Activated T-helper 2 cell treated with anti-CD3 and anti-CD28 coated beads, Interferon-gamma antibody, Interleukin-2, Interleukin-4, amounts not matched to agents 10 μg/mL and 5 μg/mL and 100 μg/mL, durations not matched to agents 14 hours and 24 hours and 36 hours (primary cell): Measurements from ENCODE around the gene FBN3. TPM values are rescaled to one million over a fixed set of nuclear protein-coding genes. Genes with fewer than 3 reads are reported as not detected.

Experiments used
- DNase-seq: peaks from one replicate; pipeline ENCODE4 v3.0.0; 2021; ENCODE audit warnings: low spot score
- H3K27ac Mint-ChIP-seq: one replicate; pipeline ENCODE4 v1.8.0; 2021; ENCODE audit warnings: mixed read lengths
- H3K27me3 Mint-ChIP-seq: one replicate; pipeline ENCODE4 v1.8.0; 2021; ENCODE audit warnings: low read depth, mixed read lengths
- H3K36me3 Mint-ChIP-seq: one replicate; pipeline ENCODE4 v1.8.0; 2021; ENCODE audit warnings: low read depth, mixed read lengths
- H3K4me1 Mint-ChIP-seq: one replicate; pipeline ENCODE4 v1.8.0; 2021; ENCODE audit warnings: low read depth, mixed read lengths
- H3K4me3 Mint-ChIP-seq: one replicate; pipeline ENCODE4 v1.8.0; 2021; ENCODE audit warnings: low read depth, mild to moderate bottlenecking, moderate library complexity, mixed read lengths
- H3K9me3 Mint-ChIP-seq: one replicate; pipeline ENCODE4 v1.8.0; 2021; ENCODE audit warnings: mixed read lengths
- intact Hi-C: fragments of 100-400 bp; cut with micrococcal nuclease; formaldehyde crosslinking; loops from one replicate; pipeline ENCODE4 v1.15.1; 2023
- total RNA-seq: library from RNA; stranded (reverse); gene quantifications from 2 replicates; pipeline ENCODE4 v1.2.3, GENCODE V29; 2022

Gene FBN3
- total RNA-seq, 1 donor from 2014 or later = not detected

DNA sequence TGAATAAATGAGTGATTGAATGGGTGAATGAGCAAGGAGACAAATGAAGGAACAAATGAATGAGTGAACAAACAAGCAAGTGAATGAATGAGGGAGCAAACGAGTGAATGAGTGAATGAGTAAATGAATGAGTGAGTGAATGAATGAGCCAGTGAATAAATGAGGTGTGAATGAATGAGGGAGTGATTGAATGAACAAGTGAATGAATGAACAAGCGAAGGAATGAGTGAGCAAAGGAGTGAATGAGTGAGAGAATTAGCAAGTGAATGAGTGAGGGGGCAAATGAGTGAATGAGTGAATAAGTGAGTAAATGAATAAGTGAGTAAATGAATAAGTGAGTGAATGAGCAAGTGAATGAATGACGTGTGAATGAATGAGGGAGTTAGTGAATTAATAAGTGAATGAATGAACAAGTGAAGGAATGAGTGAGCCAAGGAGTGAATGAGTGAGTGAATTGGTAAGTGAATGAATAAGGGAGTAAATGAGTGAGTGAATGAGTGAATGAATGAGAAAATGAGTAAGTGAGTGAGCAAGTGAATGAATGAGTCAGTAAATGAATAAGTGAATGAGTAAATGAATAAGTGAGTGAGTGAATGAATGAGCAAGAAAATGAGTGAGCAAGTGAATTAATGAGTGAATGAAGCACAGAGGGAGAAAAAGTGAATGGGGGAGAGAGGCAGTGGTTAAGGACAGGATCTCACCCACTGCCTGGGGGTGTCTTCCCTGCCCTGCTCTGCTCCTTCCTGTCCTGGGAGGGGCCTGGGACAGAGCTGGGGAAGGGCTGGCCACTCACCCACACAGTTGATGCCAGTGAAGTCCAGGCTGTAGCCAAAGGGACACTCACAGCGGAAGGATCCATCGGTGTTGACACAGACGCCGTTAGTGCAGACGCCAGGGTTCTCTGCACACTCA, 60.4 kb downstream of the FBN3 start:
- DNase-seq = no peak
- Mint-ChIP-seq H3K27ac (no peak overlapping the region), H3K4me1 (no peaks in the 10 kb centered on the region), H3K4me3 (no peak overlapping the region), H3K9me3 (peaks cover 9% of the 10 kb centered on the region), H3K36me3 (no peaks in the 10 kb centered on the region), H3K27me3 (no peaks in the 10 kb centered on the region)
- intact Hi-C loops = no loop called here

GRCh38 chr19:8087876-8088275, 61.5 kb downstream of the FBN3 start:
- H3K27me3 Mint-ChIP-seq = no peaks in the 10 kb centered on the region
- intact Hi-C loops = no loop called here
- H3K36me3 Mint-ChIP-seq = no peaks in the 10 kb centered on the region
- no peak overlapping the region for H3K27ac Mint-ChIP-seq
- H3K4me1 Mint-ChIP-seq = no peaks in the 10 kb centered on the region
- DNase-seq = no peak
- no peak overlapping the region for H3K4me3 Mint-ChIP-seq
- peaks cover 4% of the 10 kb centered on the region for H3K9me3 Mint-ChIP-seq

GRCh38 chr19:8086849-8087248, 62.5 kb downstream of the FBN3 start:
- no peak overlapping the region for H3K27ac Mint-ChIP-seq
- peaks cover 4% of the 10 kb centered on the region for H3K9me3 Mint-ChIP-seq
- no peak overlapping the region for H3K4me3 Mint-ChIP-seq
- H3K4me1 Mint-ChIP-seq = no peaks in the 10 kb centered on the region
- no peaks in the 10 kb centered on the region for H3K36me3 Mint-ChIP-seq
- intact Hi-C loops = no loop called here
- H3K27me3 Mint-ChIP-seq = no peaks in the 10 kb centered on the region
- no peak for DNase-seq

DNA sequence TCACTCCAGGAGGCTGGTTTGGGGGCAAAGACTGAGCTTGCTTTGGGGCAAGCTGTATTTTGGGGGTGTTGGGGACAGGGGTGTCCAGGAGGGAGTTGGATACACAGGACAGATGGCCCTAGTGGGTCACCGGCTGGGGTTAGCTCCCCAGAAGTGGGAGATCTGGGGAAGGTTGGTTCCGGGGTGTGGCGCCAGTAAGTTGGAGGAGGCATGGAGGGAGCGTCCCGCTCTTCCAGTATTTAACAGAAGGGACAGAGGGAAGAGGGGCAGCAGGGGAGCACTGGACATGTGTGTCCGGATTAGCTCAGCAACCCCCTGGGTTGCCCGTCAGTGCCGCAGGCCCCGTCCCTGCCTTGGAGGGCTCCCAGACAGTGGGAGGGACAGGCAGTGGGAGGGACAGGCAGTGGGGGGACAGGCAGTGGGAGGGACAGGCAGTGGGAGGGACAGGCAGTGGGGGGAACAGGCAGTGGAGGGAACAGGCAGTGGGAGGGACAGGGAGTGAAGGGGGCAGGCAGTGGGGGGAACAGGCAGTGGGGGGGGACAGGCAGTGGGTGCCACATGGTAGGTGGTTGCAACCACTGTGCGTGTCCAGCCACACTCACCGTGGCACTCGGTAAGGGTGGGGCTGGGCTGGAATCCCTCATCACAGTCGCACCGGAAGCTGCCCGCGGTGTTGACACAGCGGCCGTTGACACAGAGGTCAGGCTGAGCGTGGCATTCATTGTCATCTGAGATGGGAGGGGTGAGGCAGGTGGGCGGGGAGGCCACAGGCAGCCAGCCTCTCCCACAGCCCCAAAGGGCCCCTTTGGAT, 63.6 kb downstream of the FBN3 start:
- Mint-ChIP-seq H3K36me3 (no peaks in the 10 kb centered on the region), H3K27ac (no peak overlapping the region), H3K27me3 (no peaks in the 10 kb centered on the region), H3K9me3 (peaks cover 4% of the 10 kb centered on the region), H3K4me1 (no peaks in the 10 kb centered on the region), H3K4me3 (no peak overlapping the region)
- no peak for DNase-seq
- intact Hi-C loops = no loop called here

- H3K4me3 Mint-ChIP-seq = no peak overlapping the region
- no peaks in the 10 kb centered on the region for H3K9me3 Mint-ChIP-seq
- intact Hi-C loops = no loop called here
- H3K4me1 Mint-ChIP-seq = no peaks in the 10 kb centered on the region
- no peaks in the 10 kb centered on the region for H3K36me3 Mint-ChIP-seq
- H3K27ac Mint-ChIP-seq = no peak overlapping the region
- no peaks in the 10 kb centered on the region for H3K27me3 Mint-ChIP-seq
- no peak for DNase-seq
Measured at GRCh38 chr19:8084152-8084551, 65.2 kb downstream of the FBN3 start.

- Mint-ChIP-seq H3K4me1 (no peaks in the 10 kb centered on the region), H3K27ac (no peak overlapping the region), H3K4me3 (no peak overlapping the region), H3K36me3 (no peaks in the 10 kb centered on the region), H3K27me3 (no peaks in the 10 kb centered on the region), H3K9me3 (no peaks in the 10 kb centered on the region)
- intact Hi-C loops = no loop called here
- no peak for DNase-seq
Measured at GRCh38 chr19:8083141-8083540, 66.3 kb downstream of the FBN3 start.

DNA sequence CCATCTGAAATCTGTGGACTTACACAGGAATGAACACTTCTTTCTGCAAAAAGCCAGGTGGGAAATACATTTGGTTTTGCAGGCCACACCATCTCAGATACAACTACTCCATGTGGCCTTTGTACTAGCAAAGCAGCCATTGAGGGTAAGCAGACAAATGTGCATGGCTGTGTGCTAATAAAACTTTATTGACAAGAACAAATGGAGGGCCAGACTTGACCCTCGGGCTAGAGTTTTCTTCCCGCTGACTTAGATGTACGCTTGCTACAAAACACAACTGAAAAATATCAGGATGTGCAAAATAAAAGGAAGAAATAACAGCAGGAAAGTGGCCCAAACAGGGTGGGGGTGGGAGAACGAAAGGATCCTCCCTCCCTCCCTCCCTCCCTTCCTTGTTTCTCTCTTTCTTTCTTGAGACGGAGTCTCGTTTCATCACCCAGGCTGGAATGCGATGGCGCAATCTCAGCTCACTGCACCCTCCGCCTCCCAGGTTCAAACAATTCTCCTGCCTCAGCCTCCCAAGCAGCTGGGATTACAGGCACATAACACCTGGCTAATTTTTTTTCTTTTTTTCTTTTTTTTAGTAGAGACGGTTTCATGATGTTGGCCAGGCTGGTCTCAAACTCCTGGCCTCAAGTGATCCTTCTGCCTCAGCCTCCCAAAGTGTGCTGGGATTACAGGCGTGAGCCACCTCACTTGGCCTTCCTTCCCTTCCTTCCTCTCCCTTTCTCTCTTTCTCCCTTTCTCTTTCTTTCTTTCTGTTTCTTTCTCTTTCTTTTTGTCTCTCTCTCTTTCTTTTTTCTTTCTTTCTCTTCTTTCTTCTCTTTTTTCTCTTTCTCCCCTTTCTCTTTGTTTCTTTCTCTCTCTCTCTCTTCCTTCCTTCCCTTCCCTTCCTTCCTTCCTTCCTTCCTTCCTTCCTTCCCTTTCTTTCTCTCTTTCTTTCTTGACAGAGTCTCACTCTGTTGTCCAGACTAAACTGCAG, 67.5 kb downstream of the FBN3 start:
- H3K27ac Mint-ChIP-seq = no peak overlapping the region
- intact Hi-C loops = no loop called here
- no peak for DNase-seq
- H3K36me3 Mint-ChIP-seq = no peaks in the 10 kb centered on the region
- H3K27me3 Mint-ChIP-seq = no peaks in the 10 kb centered on the region
- H3K4me3 Mint-ChIP-seq = no peak overlapping the region
- no peaks in the 10 kb centered on the region for H3K9me3 Mint-ChIP-seq
- H3K4me1 Mint-ChIP-seq = no peaks in the 10 kb centered on the region

DNA sequence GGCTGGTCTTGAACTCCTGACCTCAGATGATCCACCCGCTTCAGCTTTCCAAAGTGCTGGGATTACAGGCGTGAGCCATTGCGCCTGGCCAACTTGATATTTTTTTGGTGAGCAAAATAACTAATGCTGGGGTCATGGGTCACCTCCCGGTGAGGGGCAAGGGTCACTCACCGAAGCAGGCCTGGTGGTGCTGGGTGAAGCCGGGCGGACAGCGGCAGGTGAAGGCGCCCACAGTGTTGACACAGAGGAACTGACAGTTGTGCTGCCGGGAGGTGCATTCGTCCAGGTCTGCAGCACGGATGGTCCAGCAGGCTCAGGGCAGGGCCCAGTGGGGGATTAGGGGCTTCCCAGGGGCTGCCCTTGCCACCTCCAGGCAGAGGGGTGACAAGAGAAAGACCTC, 68.6 kb downstream of the FBN3 start:
- no peaks in the 10 kb centered on the region for H3K9me3 Mint-ChIP-seq
- no peak overlapping the region for H3K4me3 Mint-ChIP-seq
- intact Hi-C loops = no loop called here
- H3K36me3 Mint-ChIP-seq = no peaks in the 10 kb centered on the region
- no peaks in the 10 kb centered on the region for H3K27me3 Mint-ChIP-seq
- H3K27ac Mint-ChIP-seq = no peak overlapping the region
- DNase-seq = no peak
- H3K4me1 Mint-ChIP-seq = no peaks in the 10 kb centered on the region

- intact Hi-C loops = no loop called here
- H3K4me3 Mint-ChIP-seq = no peak overlapping the region
- H3K27me3 Mint-ChIP-seq = no peaks in the 10 kb centered on the region
- no peak overlapping the region for H3K27ac Mint-ChIP-seq
- no peaks in the 10 kb centered on the region for H3K4me1 Mint-ChIP-seq
- no peak for DNase-seq
- H3K9me3 Mint-ChIP-seq = peaks cover under 1% of the 10 kb centered on the region
- no peaks in the 10 kb centered on the region for H3K36me3 Mint-ChIP-seq
Measured at GRCh38 chr19:8079988-8080387, 69.4 kb downstream of the FBN3 start.

GRCh38 chr19:8075158-8076074, 74.0 kb downstream of the FBN3 start:
- intact Hi-C loops = no loop called here
- H3K4me3 Mint-ChIP-seq = no peak overlapping the region

DNA sequence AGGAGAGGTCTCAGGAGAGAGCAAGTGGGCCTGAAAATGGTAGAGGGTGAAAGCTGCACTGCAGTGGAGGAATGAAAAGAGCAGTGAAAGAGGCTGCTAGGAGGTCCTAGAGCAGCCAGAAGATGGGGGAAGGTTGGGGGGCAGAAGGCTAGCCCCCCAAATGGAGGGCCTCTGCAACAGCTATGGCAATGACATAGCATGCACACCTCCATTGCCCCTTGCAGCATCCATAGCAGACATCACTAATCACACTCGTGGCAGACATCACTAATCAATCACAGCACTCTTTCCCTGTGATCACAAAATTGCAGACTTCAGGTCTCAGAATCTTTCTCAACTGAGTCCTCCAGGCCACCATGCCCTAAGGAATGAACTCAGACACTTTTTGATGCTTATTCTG, 74.9 kb downstream of the FBN3 start:
- H3K27me3 Mint-ChIP-seq = no peaks in the 10 kb centered on the region
- intact Hi-C loops = no loop called here
- H3K9me3 Mint-ChIP-seq = peaks cover 25% of the 10 kb centered on the region
- no peaks in the 10 kb centered on the region for H3K36me3 Mint-ChIP-seq
- no peak for DNase-seq
- H3K4me3 Mint-ChIP-seq = no peak overlapping the region
- no peak overlapping the region for H3K27ac Mint-ChIP-seq
- H3K4me1 Mint-ChIP-seq = no peaks in the 10 kb centered on the region

More at GRCh38 chr19:8075158-8076074, 74.0 kb downstream of the FBN3 start:
- no peaks in the 10 kb centered on the region for H3K36me3 Mint-ChIP-seq
- peaks cover 16% of the 10 kb centered on the region for H3K9me3 Mint-ChIP-seq
- no peaks in the 10 kb centered on the region for H3K27me3 Mint-ChIP-seq
- H3K4me1 Mint-ChIP-seq = no peaks in the 10 kb centered on the region
- H3K27ac Mint-ChIP-seq = no peak overlapping the region
- no peak for DNase-seq
